IMR-90 (cell line): ENCODE data around the gene DAPK1. TPM values are rescaled to one million over a fixed set of nuclear protein-coding genes. Genes with fewer than 3 reads are reported as not detected.

Source experiments
- ATAC-seq: fragments of 200-7000 bp; cut with Tn5 transposase; 2 replicates; pipeline ENCODE4 v1.9.1; 2020; ENCODE audit warnings: low read depth, mild to moderate bottlenecking, moderate library complexity
- BruUV-seq: library from RNA; stranded (reverse); fragments of 400-500 nt; replicated peaks from 2 replicates; lab custom pipeline; 2021; lab: Mats Ljungman, UMichigan
- CTCF ChIA-PET: fragments of 300-600 bp; formaldehyde crosslinking; extraction: SDS; loops from one replicate; lab custom pipeline; 2021; ENCODE audit warnings: antibody characterized with exemption; lab: Yijun Ruan, JAX
- POLR2A ChIA-PET: fragments of 300-600 bp; sonication (Branson Sonifier 250); formaldehyde crosslinking; loops from one replicate; lab custom pipeline; 2022; ENCODE audit warnings: antibody characterized with exemption; ENCODE audit not compliant: unreplicated experiment; lab: Charles Lee
- DNase-seq: peaks from one replicate; pipeline ENCODE4 v3.0.0; 2013
- H2AFZ ChIP-seq: replicated peaks from 2 replicates; pipeline ENCODE3; 2013; ENCODE audit warnings: low read length, mild to moderate bottlenecking; ENCODE audit not compliant: poor library complexity
- H2AK5ac ChIP-seq: 2 replicates; pipeline ENCODE4 v1.6.1; 2013; ENCODE audit warnings: low read depth, low read length, inconsistent platforms
- H2AK9ac ChIP-seq: replicated peaks from 2 replicates; pipeline ENCODE3; 2013; ENCODE audit warnings: mild to moderate bottlenecking, low read depth, low read length, moderate library complexity; ENCODE audit not compliant: poor library complexity
- H2BK120ac ChIP-seq: 2 replicates; pipeline ENCODE4 v1.6.1; 2013; ENCODE audit warnings: low read depth, low read length, inconsistent platforms
- H2BK15ac ChIP-seq: 3 replicates; pipeline ENCODE4 v1.6.1; 2013; ENCODE audit warnings: low read depth, low read length, inconsistent platforms
- H2BK20ac ChIP-seq: 2 replicates; pipeline ENCODE4 v1.6.1; 2013; ENCODE audit warnings: low read depth, mild to moderate bottlenecking, inconsistent platforms, low read length, moderate library complexity
- H2BK5ac ChIP-seq: 2 replicates; pipeline ENCODE4 v1.6.1; 2013; ENCODE audit warnings: mild to moderate bottlenecking, low read depth, low read length, inconsistent platforms; ENCODE audit not compliant: poor library complexity, severe bottlenecking
- H3K14ac ChIP-seq: replicated peaks from 2 replicates; pipeline ENCODE4 v1.6.1; 2013; ENCODE audit warnings: low read depth, low read length, inconsistent platforms
- H3K18ac ChIP-seq: 2 replicates; pipeline ENCODE4 v1.6.1; 2013; ENCODE audit warnings: low read depth, low read length, control low read depth
- H3K23ac ChIP-seq: 2 replicates; pipeline ENCODE4 v1.6.1; 2013; ENCODE audit warnings: low read depth, low read length, inconsistent platforms
- H3K27ac ChIP-seq: 2 replicates; pipeline ENCODE4 v1.5.1; 2013; ENCODE audit warnings: mild to moderate bottlenecking, control low read depth, low read length; ENCODE audit not compliant: insufficient read depth
- H3K27me3 ChIP-seq: 2 replicates; pipeline ENCODE4 v1.6.1; 2013; ENCODE audit warnings: low read length; ENCODE audit not compliant: control insufficient read depth, insufficient read depth
- H3K36me3 ChIP-seq: 2 replicates; pipeline ENCODE4 v1.6.1; 2013; ENCODE audit warnings: low read length, mixed read lengths; ENCODE audit not compliant: control insufficient read depth, insufficient read depth
- H3K4ac ChIP-seq: 2 replicates; pipeline ENCODE4 v1.6.1; 2013; ENCODE audit warnings: low read depth, low read length, inconsistent platforms
- H3K4me1 ChIP-seq: 2 replicates; pipeline ENCODE4 v1.6.1; 2013; ENCODE audit warnings: low read length, mixed read lengths; ENCODE audit not compliant: control insufficient read depth, insufficient read depth
- H3K4me2 ChIP-seq: 2 replicates; pipeline ENCODE4 v1.6.1; 2013; ENCODE audit warnings: low read depth, mild to moderate bottlenecking, control low read depth, low read length, moderate library complexity
- H3K4me3 ChIP-seq: 2 replicates; pipeline ENCODE4 v1.5.1; 2013; ENCODE audit warnings: low read depth, mild to moderate bottlenecking, control low read depth, low read length, moderate library complexity; ENCODE audit not compliant: insufficient read depth
- H3K56ac ChIP-seq: 2 replicates; pipeline ENCODE4 v1.6.1; 2013; ENCODE audit warnings: low read length, inconsistent platforms; ENCODE audit not compliant: insufficient read depth; ENCODE audit errors: extremely low read depth
- H3K79me1 ChIP-seq, 2 experiments: 2 replicates each; pipeline ENCODE4 v1.6.1; 2013; ENCODE audit warnings: low read length in 2 of 2, inconsistent platforms in 1 of 2, low read depth in 1 of 2
- H3K9ac ChIP-seq: 2 replicates; pipeline ENCODE4 v1.6.1; 2013; ENCODE audit warnings: low read depth, low read length, control low read depth
- H3K9me1 ChIP-seq: 2 replicates; pipeline ENCODE4 v1.6.1; 2013; ENCODE audit warnings: low read length, inconsistent platforms; ENCODE audit not compliant: insufficient read depth
- H3K9me3 ChIP-seq: 2 replicates; pipeline ENCODE4 v1.6.1; 2013; ENCODE audit warnings: low read length; ENCODE audit not compliant: control insufficient read depth, insufficient read depth
- H4K20me1 ChIP-seq: 2 replicates; pipeline ENCODE4 v1.6.1; 2013; ENCODE audit warnings: low read length, inconsistent platforms; ENCODE audit not compliant: insufficient read depth
- H4K5ac ChIP-seq: 2 replicates; pipeline ENCODE4 v1.6.1; 2013; ENCODE audit warnings: mild to moderate bottlenecking, low read depth, low read length, control low read depth
- H4K8ac ChIP-seq, 2 experiments: 2 replicates each; pipeline ENCODE4 v1.6.1; 2013; ENCODE audit warnings: low read depth in 2 of 2, low read length in 2 of 2, control low read depth in 1 of 2, inconsistent platforms in 1 of 2
- H4K91ac ChIP-seq: 2 replicates; pipeline ENCODE4 v1.6.1; 2013; ENCODE audit warnings: low read depth, low read length, inconsistent platforms; ENCODE audit not compliant: insufficient read depth
- BHLHE40 ChIP-seq: fragments of 150-350 bp; IDR thresholded peaks from 2 replicates; pipeline ENCODE4 v1.6.1; 2016; ENCODE audit warnings: mild to moderate bottlenecking, low read depth, low read length
- CEBPB ChIP-seq: IDR thresholded peaks from 2 replicates; pipeline ENCODE4 v1.6.1; 2012; ENCODE audit warnings: low read depth, low read length, improper control_type of control experiment
- CHD1 ChIP-seq: IDR thresholded peaks from 2 replicates; pipeline ENCODE4 v1.6.1; 2012; ENCODE audit warnings: low read depth, low read length, improper control_type of control experiment
- FOS ChIP-seq: fragments of 150-350 bp; IDR thresholded peaks from 2 replicates; pipeline ENCODE4 v1.6.1; 2016; ENCODE audit warnings: low read depth, low read length
- MAFK ChIP-seq: IDR thresholded peaks from 2 replicates; pipeline ENCODE4 v1.6.1; 2012; ENCODE audit warnings: low read depth, low read length, improper control_type of control experiment
- MAZ ChIP-seq: IDR thresholded peaks from 2 replicates; pipeline ENCODE4 v1.6.1; 2012; ENCODE audit warnings: low read depth, mild to moderate bottlenecking, low read length, improper control_type of control experiment, moderate library complexity, borderline replicate concordance
- MXI1 ChIP-seq: IDR thresholded peaks from 2 replicates; pipeline ENCODE4 v1.6.1; 2012; ENCODE audit warnings: low read depth, mild to moderate bottlenecking, low read length, moderate library complexity, borderline replicate concordance
- NFE2L2 ChIP-seq: fragments of 150-350 bp; IDR thresholded peaks from 2 replicates; pipeline ENCODE4 v1.6.1; 2016; ENCODE audit warnings: low read depth, mild to moderate bottlenecking, low read length
- POLR2A ChIP-seq: IDR thresholded peaks from 2 replicates; pipeline ENCODE4 v1.6.1; 2012; ENCODE audit warnings: mild to moderate bottlenecking, low read depth, low read length
- RAD21 ChIP-seq: IDR thresholded peaks from 2 replicates; pipeline ENCODE4 v1.6.1; 2012; ENCODE audit warnings: low read length, improper control_type of control experiment
- RCOR1 ChIP-seq: IDR thresholded peaks from 2 replicates; pipeline ENCODE4 v1.6.1; 2012; ENCODE audit warnings: mild to moderate bottlenecking, low read length, improper control_type of control experiment; ENCODE audit not compliant: insufficient replicate concordance
- RFX5 ChIP-seq: IDR thresholded peaks from 2 replicates; pipeline ENCODE4 v1.8.0; 2012; ENCODE audit warnings: low read depth, mild to moderate bottlenecking, low read length, moderate library complexity
- SMC3 ChIP-seq: fragments of 150-350 bp; IDR thresholded peaks from 2 replicates; pipeline ENCODE4 v1.6.1; 2016; ENCODE audit warnings: low read depth, mild to moderate bottlenecking, antibody characterized with exemption, low read length, moderate library complexity
- WGBS, 2 experiments: methylation state at CpG; one replicate each; pipeline versions ENCODE4 v1.1.5 to v1.1.7; 2013; ENCODE audit warnings: missing lambda C conversion rate in 2 of 2; ENCODE audit not compliant: insufficient read length in 1 of 2; ENCODE audit errors: extremely low coverage in 2 of 2; 5-methylcytosine and 5-hydroxymethylcytosine counted together
- dilution Hi-C: fragments of 300-500 bp; cut with HindIII; formaldehyde crosslinking; loops from one replicate; pipeline ENCODE4 v1.14.3; 2018; ENCODE audit warnings: low sequenced_read_pairs; ENCODE audit not compliant: unreplicated experiment
- in situ Hi-C: fragments of 300-500 bp; cut with MboI; formaldehyde crosslinking; loops from 3 replicates; pipeline ENCODE4 v1.14.3; 2019; ENCODE audit warnings: low sequenced_read_pairs, inconsistent platforms, mixed read lengths
- intact Hi-C: fragments of 100-400 bp; cut with micrococcal nuclease; formaldehyde crosslinking; loops from 2 replicates; pipeline ENCODE4 v1.10.0; 2022
- polyA plus RNA-seq, 3 experiments: library from polyadenylated mRNA; depleted of rRNA; stranded (reverse); fragments of >200 nt; gene quantifications; 2 replicates each; pipeline ENCODE4 v1.2.3, GENCODE V29; 2012; ENCODE audit warnings: low replicate concordance in 1 of 3
- total RNA-seq: library from RNA; depleted of rRNA; stranded (reverse); fragments of >200 nt; gene quantifications from 2 replicates; pipeline ENCODE4 v1.2.3, GENCODE V29; 2012
- TF ChIP-seq, protein P1 (sequence below): fragments of 150-350 bp; IDR thresholded peaks from 2 replicates; pipeline ENCODE4 v1.6.1; 2017; ENCODE audit warnings: mild to moderate bottlenecking, antibody characterized with exemption, low read length, low read depth
- TF ChIP-seq, protein P2 (sequence below): fragments of 150-350 bp; IDR thresholded peaks from 2 replicates; pipeline ENCODE4 v1.6.1; 2016; ENCODE audit warnings: low read depth, mild to moderate bottlenecking, low read length, moderate library complexity, borderline replicate concordance
- TF ChIP-seq, protein P3 (sequence below): conservative IDR thresholded peaks from 2 replicates; pipeline ENCODE4 v1.5.1; 2012; ENCODE audit warnings: mild to moderate bottlenecking, low read depth, low read length, improper control_type of control experiment

DAPK1 gene
- total and polyA plus RNA-seq, 2 of the 4 experiments (the other 2 are of a cell fraction), result under 0.01 to 0.03 TPM

DNA sequence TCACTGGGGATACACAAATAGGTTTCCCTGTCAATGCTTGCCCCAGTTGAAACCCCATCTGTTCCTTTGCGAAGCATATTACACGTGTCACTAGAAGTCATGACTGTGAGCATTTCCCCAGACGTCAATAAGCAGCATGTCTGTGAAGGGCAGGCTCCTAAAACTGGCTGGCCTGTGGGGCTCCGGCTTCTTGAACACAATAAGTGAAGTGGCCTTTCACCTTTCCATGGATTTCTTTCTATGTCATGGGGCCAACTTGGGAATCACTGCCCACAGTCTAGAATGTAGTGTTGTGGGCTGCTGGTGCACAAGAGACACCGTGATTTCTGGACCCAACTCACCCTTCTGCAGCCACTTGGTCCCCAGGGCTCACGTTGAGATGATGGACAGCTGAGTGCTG, 167.8 kb downstream of the DAPK1 start:
- Histone ChIP-seq H3K36me3 (no peaks in the 10 kb centered on the region), H3K27ac (no peak overlapping the region), H2BK15ac (no peak overlapping the region), H3K18ac (no peak overlapping the region), H3K14ac (no peak overlapping the region), H3K56ac (no peak overlapping the region), H2BK120ac (no peak overlapping the region), H3K4me2 (no peak overlapping the region), H4K20me1 (no peaks in the 10 kb centered on the region), H4K91ac (no peak overlapping the region), H4K5ac (no peak overlapping the region), H2AK9ac (no peak overlapping the region), H3K23ac (no peak overlapping the region), H2AFZ (no peak overlapping the region), H2AK5ac (no peak overlapping the region), H4K8ac (no peak overlapping the region), H3K79me1 (no peaks in the 10 kb centered on the region), H2BK5ac (no peak overlapping the region), H3K4ac (no peak overlapping the region), H2BK20ac (no peak overlapping the region), H3K9me3 (peaks cover 8% of the 10 kb centered on the region), H3K4me1 (no peaks in the 10 kb centered on the region), H3K27me3 (peaks cover 3% of the 10 kb centered on the region; the same call in 1 of the 2 replicates), H3K9ac (no peak overlapping the region), H3K4me3 (no peak overlapping the region), H3K9me1 (no peaks in the 10 kb centered on the region)
- in situ Hi-C loops, result loop anchor here (10.0 kb wide), 1 partner anchor 1251 kb away; no protein-coding TSS in a partner anchor
- no TSS peak for BruUV-seq
- WGBS, 2 experiments, result 75% methylated on average over 2 of the region's 6 CpGs; no CpG with 5 or more reads in 1 of the 2 experiments
- TF ChIP-seq SMC3 (no peak), RCOR1 (no peak), FOS (no peak), NFE2L2 (no peak), RFX5 (no peak), MAFK (no peak), RAD21 (no peak), BHLHE40 (no peak), MXI1 (no peak), MAZ (no peak), POLR2A (no peak), CEBPB (no peak), CHD1 (no peak)
- TF ChIP-seq, protein P1, sequence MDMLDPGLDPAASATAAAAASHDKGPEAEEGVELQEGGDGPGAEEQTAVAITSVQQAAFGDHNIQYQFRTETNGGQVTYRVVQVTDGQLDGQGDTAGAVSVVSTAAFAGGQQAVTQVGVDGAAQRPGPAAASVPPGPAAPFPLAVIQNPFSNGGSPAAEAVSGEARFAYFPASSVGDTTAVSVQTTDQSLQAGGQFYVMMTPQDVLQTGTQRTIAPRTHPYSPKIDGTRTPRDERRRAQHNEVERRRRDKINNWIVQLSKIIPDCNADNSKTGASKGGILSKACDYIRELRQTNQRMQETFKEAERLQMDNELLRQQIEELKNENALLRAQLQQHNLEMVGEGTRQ, result no peak
- TF ChIP-seq, protein P2, sequence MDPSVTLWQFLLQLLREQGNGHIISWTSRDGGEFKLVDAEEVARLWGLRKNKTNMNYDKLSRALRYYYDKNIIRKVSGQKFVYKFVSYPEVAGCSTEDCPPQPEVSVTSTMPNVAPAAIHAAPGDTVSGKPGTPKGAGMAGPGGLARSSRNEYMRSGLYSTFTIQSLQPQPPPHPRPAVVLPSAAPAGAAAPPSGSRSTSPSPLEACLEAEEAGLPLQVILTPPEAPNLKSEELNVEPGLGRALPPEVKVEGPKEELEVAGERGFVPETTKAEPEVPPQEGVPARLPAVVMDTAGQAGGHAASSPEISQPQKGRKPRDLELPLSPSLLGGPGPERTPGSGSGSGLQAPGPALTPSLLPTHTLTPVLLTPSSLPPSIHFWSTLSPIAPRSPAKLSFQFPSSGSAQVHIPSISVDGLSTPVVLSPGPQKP, result no peak
- TF ChIP-seq, protein P3, sequence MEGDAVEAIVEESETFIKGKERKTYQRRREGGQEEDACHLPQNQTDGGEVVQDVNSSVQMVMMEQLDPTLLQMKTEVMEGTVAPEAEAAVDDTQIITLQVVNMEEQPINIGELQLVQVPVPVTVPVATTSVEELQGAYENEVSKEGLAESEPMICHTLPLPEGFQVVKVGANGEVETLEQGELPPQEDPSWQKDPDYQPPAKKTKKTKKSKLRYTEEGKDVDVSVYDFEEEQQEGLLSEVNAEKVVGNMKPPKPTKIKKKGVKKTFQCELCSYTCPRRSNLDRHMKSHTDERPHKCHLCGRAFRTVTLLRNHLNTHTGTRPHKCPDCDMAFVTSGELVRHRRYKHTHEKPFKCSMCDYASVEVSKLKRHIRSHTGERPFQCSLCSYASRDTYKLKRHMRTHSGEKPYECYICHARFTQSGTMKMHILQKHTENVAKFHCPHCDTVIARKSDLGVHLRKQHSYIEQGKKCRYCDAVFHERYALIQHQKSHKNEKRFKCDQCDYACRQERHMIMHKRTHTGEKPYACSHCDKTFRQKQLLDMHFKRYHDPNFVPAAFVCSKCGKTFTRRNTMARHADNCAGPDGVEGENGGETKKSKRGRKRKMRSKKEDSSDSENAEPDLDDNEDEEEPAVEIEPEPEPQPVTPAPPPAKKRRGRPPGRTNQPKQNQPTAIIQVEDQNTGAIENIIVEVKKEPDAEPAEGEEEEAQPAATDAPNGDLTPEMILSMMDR, result no peak
- DNase-seq, result no peak
- POLR2A ChIA-PET, result no interaction called here
- dilution Hi-C loops, result loop anchor here (10.0 kb wide), 1 partner anchor 331 kb away; no protein-coding TSS in a partner anchor
- no peak for ATAC-seq
- CTCF ChIA-PET, result no interaction called here
- intact Hi-C loops, result no loop called here
